Effector memory CD8-positive, alpha-beta T cell (primary cell): ENCODE results near the gene BOK.

Experiments
- ATAC-seq: fragments of 150-1000 bp; cut with Tn5 transposase; replicated peaks from 2 replicates; pipeline ENCODE4 v1.10.0; 2021; ENCODE audit warnings: mild to moderate bottlenecking, moderate library complexity
- DNase-seq, 3 experiments: peaks; one replicate each; pipeline ENCODE4 v3.0.0; 2021
- H3K27ac Mint-ChIP-seq, 2 donors: one replicate each; pipeline ENCODE4 v1.8.0; 2022; ENCODE audit warnings: mild to moderate bottlenecking in 2 of 2, mixed read lengths in 2 of 2, moderate library complexity in 2 of 2
- H3K27me3 Mint-ChIP-seq, 2 donors: one replicate each; pipeline ENCODE4 v1.8.0; 2022; ENCODE audit warnings: mixed read lengths in 2 of 2
- H3K36me3 Mint-ChIP-seq: one replicate; pipeline ENCODE4 v1.8.0; 2022; ENCODE audit warnings: mild to moderate bottlenecking, moderate library complexity, mixed read lengths; ENCODE audit not compliant: insufficient read depth
- H3K4me1 Mint-ChIP-seq, 2 donors: one replicate each; pipeline ENCODE4 v1.8.0; 2022; ENCODE audit warnings: low read depth in 2 of 2, mixed read lengths in 2 of 2
- H3K4me3 Mint-ChIP-seq, 2 donors: one replicate each; pipeline ENCODE4 v1.8.0; 2022; ENCODE audit warnings: mild to moderate bottlenecking in 2 of 2, mixed read lengths in 2 of 2, moderate library complexity in 2 of 2
- H3K9me3 Mint-ChIP-seq, 2 donors: one replicate each; pipeline ENCODE4 v1.8.0; 2022; ENCODE audit warnings: mixed read lengths in 2 of 2

BOK gene

GRCh38 chr2:241613017-241613780 lies 54.7 kb downstream of the BOK start:
- no peak for DNase-seq
- no peak overlapping the region for H3K4me3 Mint-ChIP-seq
- no peaks in the 10 kb centered on the region for H3K27me3 Mint-ChIP-seq
- H3K4me1 Mint-ChIP-seq: peaks cover 34 to 36% of the 10 kb centered on the region in 2 donors
- no peak for ATAC-seq
- peaks cover 6% of the 10 kb centered on the region for H3K36me3 Mint-ChIP-seq
- H3K9me3 Mint-ChIP-seq: no peaks in the 10 kb centered on the region
- H3K27ac Mint-ChIP-seq: no peak overlapping the region

DNA sequence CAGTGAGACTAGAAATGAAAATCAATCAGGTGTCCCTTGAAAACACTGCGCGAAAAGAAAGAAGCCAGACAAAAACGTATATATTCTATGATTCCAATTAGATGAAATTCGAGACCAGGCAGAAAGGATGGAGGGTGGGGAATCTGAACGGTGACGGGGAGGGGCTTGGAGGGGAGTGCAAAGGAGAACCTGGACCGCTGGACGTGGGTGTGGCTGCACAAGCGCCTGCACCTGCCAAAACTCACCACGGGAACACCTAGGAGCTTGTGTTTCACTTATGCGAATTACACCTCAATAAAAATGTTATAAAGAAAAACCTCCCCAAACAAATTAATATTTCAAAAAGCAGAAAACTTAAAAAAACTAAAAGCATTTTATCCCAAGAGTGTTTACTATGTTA lies 56.5 kb downstream of the BOK start:
- no peaks in the 10 kb centered on the region for H3K27me3 Mint-ChIP-seq
- H3K27ac Mint-ChIP-seq: no peak overlapping the region
- H3K36me3 Mint-ChIP-seq: peaks cover 3% of the 10 kb centered on the region
- no peak overlapping the region for H3K4me3 Mint-ChIP-seq
- ATAC-seq (no peak), DNase-seq (no peak)
- no peaks in the 10 kb centered on the region for H3K9me3 Mint-ChIP-seq
- peaks cover 27 to 32% of the 10 kb centered on the region in 2 donors for H3K4me1 Mint-ChIP-seq

GRCh38 chr2:241615522-241616052 lies 57.0 kb downstream of the BOK start:
- DNase-seq (no peak), ATAC-seq (no peak)
- no peaks in the 10 kb centered on the region for H3K27me3 Mint-ChIP-seq
- H3K36me3 Mint-ChIP-seq: peaks cover 3% of the 10 kb centered on the region
- H3K27ac Mint-ChIP-seq: peak overlapping the region in 1 of 2 donors; percentile 45
- peaks cover 27 to 29% of the 10 kb centered on the region in 2 donors for H3K4me1 Mint-ChIP-seq
- peak overlapping the region in 1 of 2 donors; percentile 52 for H3K4me3 Mint-ChIP-seq
- no peaks in the 10 kb centered on the region for H3K9me3 Mint-ChIP-seq

DNA sequence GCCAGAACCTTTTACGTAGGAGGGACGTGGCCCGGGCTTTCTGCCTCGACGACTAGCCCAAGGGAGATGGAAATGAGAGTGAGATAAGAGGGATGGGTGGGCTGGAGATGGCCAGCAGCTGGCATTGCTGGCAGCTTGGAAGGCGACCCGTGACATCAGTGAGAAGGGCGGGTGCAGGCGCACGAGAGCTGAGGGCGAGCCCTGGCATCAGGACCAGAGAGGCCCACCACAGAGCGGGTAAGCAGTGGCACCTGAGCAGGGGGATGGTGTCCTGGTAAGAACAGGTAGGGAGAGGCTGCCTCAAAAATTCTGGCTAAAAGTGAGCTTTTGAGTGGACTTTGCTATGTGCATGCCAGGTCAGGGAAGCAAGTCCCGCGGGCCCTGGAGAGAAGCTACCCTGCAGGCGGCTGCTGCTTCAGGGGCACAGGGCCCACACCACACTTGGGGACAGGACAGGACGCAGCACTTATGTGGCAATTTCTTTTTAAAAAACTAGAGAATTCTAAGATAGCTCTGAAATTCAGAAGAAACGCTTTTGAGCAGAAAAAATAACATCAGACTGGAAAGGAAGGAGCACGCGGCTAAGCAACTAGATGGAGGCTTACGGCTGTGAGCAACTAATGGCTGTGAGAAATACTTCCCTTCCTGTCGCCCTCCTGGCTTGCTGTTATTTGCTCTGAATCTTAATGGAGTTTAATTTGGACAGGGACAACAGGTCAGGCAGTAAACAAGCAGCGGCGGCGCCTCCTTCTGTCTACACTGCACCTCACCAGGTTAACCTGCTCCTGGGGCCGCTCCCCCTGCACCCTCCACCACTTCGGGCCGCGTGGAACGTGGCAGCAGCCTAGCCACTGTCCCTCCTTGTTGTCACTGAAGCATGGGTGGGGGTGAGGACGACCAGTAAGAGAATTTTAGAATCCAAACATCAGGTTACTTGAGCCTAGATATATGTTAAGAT lies 57.9 kb downstream of the BOK start:
- Mint-ChIP-seq H3K27ac (peak overlapping the region in 1 of 2 donors; percentile 45), H3K9me3 (no peaks in the 10 kb centered on the region), H3K36me3 (peaks cover 3% of the 10 kb centered on the region), H3K27me3 (no peaks in the 10 kb centered on the region), H3K4me1 (peaks cover 27 to 29% of the 10 kb centered on the region in 2 donors), H3K4me3 (peak overlapping the region; percentile 52 to 84)
- DNase-seq (no peak), ATAC-seq (no peak)

DNA sequence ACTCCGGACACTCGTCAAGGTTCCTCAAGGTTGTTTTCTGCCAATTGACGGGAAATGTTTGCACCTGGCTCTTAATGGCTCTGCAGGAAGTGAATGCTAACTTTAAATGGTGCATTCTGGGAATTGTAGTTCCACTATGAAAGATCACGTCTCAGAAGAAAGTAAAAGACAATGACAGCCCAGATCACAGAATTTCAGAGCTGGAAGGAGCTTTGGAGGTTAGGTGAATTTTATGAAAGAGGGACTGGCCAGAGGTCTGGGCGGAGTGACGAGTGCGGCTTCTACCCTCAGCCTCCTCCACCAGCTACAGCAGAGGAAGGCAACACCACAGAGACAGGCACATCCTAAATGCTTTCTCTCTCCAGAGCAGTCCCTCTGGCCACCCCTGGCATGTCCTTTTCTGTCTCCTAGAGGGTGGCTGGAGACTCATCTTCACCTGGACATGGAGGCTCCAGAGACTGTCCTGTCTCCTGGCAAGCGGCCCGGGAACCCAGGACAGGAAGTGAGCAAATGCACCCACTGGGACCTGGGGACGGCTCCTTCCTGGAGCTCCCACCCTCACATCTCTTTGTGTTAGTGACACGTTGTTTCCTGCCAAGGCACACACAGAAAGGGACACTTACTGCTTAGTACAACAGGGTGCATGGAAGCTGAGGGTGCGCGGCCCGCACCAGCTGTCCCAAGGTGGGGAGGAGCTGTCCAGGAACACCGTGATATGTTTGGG lies 59.0 kb downstream of the BOK start:
- peak; percentile 88 for ATAC-seq
- Mint-ChIP-seq H3K4me1 (peaks cover 27 to 32% of the 10 kb centered on the region in 2 donors), H3K27me3 (no peaks in the 10 kb centered on the region), H3K4me3 (peak overlapping the region; percentile 79 to 84), H3K27ac (peak overlapping the region; percentile 69 to 79), H3K9me3 (no peaks in the 10 kb centered on the region), H3K36me3 (peaks cover 3% of the 10 kb centered on the region)
- peak in 1 of 3 experiments; percentile 17 for DNase-seq

DNA sequence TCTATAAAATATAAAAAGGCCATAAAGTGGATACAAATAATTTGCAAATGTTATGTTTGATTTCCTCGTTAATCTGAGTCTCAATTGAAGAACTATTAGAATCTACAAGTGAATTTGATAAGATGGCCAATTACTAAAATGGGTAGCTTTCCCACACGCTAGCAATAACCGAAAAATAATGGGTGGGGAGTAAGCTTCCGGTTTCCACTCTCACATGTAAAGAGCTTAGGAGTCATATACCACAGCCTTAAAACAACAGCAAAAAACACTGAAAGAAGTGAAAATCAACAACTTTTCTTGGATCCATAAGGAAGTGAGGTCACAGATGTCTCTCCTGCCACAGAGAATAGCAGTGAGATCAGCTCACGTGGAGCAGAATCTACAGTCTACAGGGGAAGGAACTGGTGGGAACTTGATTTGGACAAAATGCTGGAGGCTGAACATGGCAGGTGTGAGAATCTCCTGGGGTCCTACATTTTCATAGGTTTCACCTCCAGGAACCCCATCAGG lies 59.8 kb downstream of the BOK start:
- no peaks in the 10 kb centered on the region for H3K27me3 Mint-ChIP-seq
- H3K27ac Mint-ChIP-seq: no peak overlapping the region
- peak overlapping the region; percentile 79 to 84 for H3K4me3 Mint-ChIP-seq
- DNase-seq (no peak), ATAC-seq (no peak)
- H3K4me1 Mint-ChIP-seq: peaks cover 27 to 32% of the 10 kb centered on the region in 2 donors
- no peaks in the 10 kb centered on the region for H3K9me3 Mint-ChIP-seq
- peaks cover 3% of the 10 kb centered on the region for H3K36me3 Mint-ChIP-seq

DNA sequence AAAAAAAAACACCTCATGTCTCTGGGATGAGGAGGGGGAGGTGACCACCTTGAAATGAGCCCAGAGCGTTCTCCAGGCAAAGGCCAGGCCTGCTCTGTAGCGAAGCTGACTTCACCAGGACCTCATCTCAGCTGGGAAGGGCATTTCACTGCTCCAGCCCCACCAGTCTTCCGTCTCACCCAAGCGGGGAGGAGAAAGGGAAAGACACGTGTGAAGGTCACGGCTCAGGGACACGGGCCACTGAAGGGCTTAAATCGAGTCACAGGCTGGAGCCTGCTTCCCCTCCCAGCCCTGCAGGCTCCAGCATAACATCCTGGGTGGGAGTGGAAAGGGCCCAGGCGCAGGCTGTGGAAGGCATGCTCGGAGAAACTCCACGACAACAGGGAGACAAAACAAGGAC lies 60.3 kb downstream of the BOK start:
- peaks cover 27 to 32% of the 10 kb centered on the region in 2 donors for H3K4me1 Mint-ChIP-seq
- no peaks in the 10 kb centered on the region for H3K9me3 Mint-ChIP-seq
- peaks cover 3% of the 10 kb centered on the region for H3K36me3 Mint-ChIP-seq
- DNase-seq: no peak
- no peaks in the 10 kb centered on the region for H3K27me3 Mint-ChIP-seq
- no peak for ATAC-seq
- no peak overlapping the region for H3K27ac Mint-ChIP-seq
- H3K4me3 Mint-ChIP-seq: peak overlapping the region in 1 of 2 donors; percentile 79

DNA sequence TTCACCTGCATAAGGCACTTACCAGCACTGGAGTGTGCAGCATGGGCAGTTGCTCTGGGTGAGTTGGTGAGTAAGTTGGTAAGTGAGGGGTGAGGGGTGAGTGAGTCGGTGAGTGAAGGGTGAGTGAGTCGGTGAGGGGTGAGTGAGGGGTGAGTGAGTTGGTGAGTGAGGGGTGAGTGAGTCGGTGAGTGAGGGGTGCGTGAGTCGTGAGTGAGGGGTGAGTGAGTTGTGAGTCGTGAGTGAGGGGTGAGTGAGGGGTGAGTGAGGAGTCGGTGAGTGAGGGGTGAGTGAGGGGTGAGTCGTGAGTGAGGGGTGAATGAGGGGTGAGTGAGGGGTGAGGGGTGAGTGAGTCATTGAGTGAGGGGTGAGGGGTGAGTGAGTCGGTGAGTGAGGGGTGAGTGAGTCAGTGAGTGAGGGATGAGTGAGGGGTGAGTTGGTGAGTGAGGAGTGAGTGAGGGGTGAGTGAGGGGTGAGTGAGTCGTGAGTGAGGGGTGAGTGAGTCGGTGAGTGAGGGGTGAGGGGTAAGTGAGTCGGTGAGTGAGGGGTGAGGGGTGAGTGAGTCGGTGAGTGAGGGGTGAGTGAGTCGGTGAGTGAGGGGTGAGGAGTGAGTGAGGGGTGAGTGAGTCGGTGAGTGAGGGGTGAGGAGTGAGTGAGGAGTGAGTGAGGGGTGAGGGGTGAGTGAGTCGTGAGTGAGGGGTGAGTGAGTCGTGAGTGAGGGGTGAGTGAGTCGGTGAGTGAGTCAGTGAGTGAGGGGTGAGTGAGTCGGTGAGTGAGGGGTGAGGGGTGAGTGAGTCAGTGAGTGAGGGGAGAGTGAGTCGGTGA lies 61.3 kb downstream of the BOK start:
- H3K27me3 Mint-ChIP-seq: no peaks in the 10 kb centered on the region
- H3K27ac Mint-ChIP-seq: no peak overlapping the region
- H3K36me3 Mint-ChIP-seq: peaks cover 3% of the 10 kb centered on the region
- DNase-seq (no peak), ATAC-seq (no peak)
- H3K4me1 Mint-ChIP-seq: peaks cover 27 to 32% of the 10 kb centered on the region in 2 donors
- no peaks in the 10 kb centered on the region for H3K9me3 Mint-ChIP-seq
- H3K4me3 Mint-ChIP-seq: no peak overlapping the region

- H3K27ac Mint-ChIP-seq: no peak overlapping the region
- no peak for ATAC-seq
- no peak overlapping the region for H3K4me3 Mint-ChIP-seq
- no peaks in the 10 kb centered on the region for H3K27me3 Mint-ChIP-seq
- H3K4me1 Mint-ChIP-seq: peaks cover 27 to 32% of the 10 kb centered on the region in 2 donors
- no peaks in the 10 kb centered on the region for H3K9me3 Mint-ChIP-seq
- DNase-seq: no peak
- peaks cover 3% of the 10 kb centered on the region for H3K36me3 Mint-ChIP-seq
Measured at GRCh38 chr2:241620419-241620769, 61.8 kb downstream of the BOK start.
